ENCODE data around the gene ATP13A4. TPM values are rescaled to one million over a fixed set of nuclear protein-coding genes. Genes with fewer than 3 reads are reported as not detected.

The ATP13A4 gene
- total RNA-seq, 2 donors from 2014 or later: 11.0 to 17.9 TPM

GRCh38 chr3:193498215-193498614, 56.5 kb downstream of the ATP13A4 start:
- TF ChIP-seq CTCF (IDR thresholded peaks at IDR 0.05): no peak
- Histone ChIP-seq H3K4me1 (no peaks in the 10 kb centered on the region), H3K9me3 (no peaks in the 10 kb centered on the region), H3K27me3 (no peaks in the 10 kb centered on the region), H3K36me3 (no peaks in the 10 kb centered on the region), H3K4me3 (no peak overlapping the region), H3K9ac (ENCODE audit: low read depth in 2 of 2, low read length in 2 of 2) (no peak overlapping the region), H3K27ac (no peak overlapping the region)
- DNase-seq: no peak
- intact Hi-C loops (cut with DNase I): no loop called here

GRCh38 chr3:193496658-193497057, 58.0 kb downstream of the ATP13A4 start:
- Histone ChIP-seq H3K9ac (ENCODE audit: low read depth in 2 of 2, low read length in 2 of 2) (no peak overlapping the region), H3K27ac (no peak overlapping the region), H3K36me3 (no peaks in the 10 kb centered on the region), H3K9me3 (no peaks in the 10 kb centered on the region), H3K27me3 (no peaks in the 10 kb centered on the region), H3K4me3 (no peak overlapping the region), H3K4me1 (no peaks in the 10 kb centered on the region)
- DNase-seq: no peak
- intact Hi-C loops (cut with DNase I): no loop called here
- no peak for TF ChIP-seq CTCF (IDR thresholded peaks at IDR 0.05)

GRCh38 chr3:193491026-193491425, 63.7 kb downstream of the ATP13A4 start:
- H3K4me3 ChIP-seq: no peak overlapping the region
- no peak for DNase-seq
- no peaks in the 10 kb centered on the region for H3K27me3 ChIP-seq
- intact Hi-C loops (cut with DNase I): no loop called here
- no peaks in the 10 kb centered on the region for H3K9me3 ChIP-seq
- H3K36me3 ChIP-seq: no peaks in the 10 kb centered on the region
- no peak for TF ChIP-seq CTCF (IDR thresholded peaks at IDR 0.05)
- H3K9ac ChIP-seq (ENCODE audit: low read depth in 2 of 2, low read length in 2 of 2): no peak overlapping the region
- no peaks in the 10 kb centered on the region for H3K4me1 ChIP-seq
- H3K27ac ChIP-seq: no peak overlapping the region

- Histone ChIP-seq H3K36me3 (no peaks in the 10 kb centered on the region), H3K9ac (ENCODE audit: low read depth in 2 of 2, low read length in 2 of 2) (no peak overlapping the region), H3K4me3 (no peak overlapping the region), H3K4me1 (no peaks in the 10 kb centered on the region), H3K27me3 (no peaks in the 10 kb centered on the region), H3K27ac (no peak overlapping the region), H3K9me3 (no peaks in the 10 kb centered on the region)
- no peak for TF ChIP-seq CTCF (IDR thresholded peaks at IDR 0.05)
- intact Hi-C loops (cut with DNase I): no loop called here
- no peak for DNase-seq
These were observed 64.1 kb downstream of the ATP13A4 start for GRCh38 chr3:193490580-193490979.

- Histone ChIP-seq H3K4me1 (no peaks in the 10 kb centered on the region), H3K9me3 (no peaks in the 10 kb centered on the region), H3K27me3 (no peaks in the 10 kb centered on the region), H3K9ac (ENCODE audit: low read depth in 2 of 2, low read length in 2 of 2) (no peak overlapping the region), H3K36me3 (no peaks in the 10 kb centered on the region), H3K27ac (no peak overlapping the region), H3K4me3 (no peak overlapping the region)
- TF ChIP-seq CTCF (IDR thresholded peaks at IDR 0.05): no peak
- intact Hi-C loops (cut with DNase I): no loop called here
- DNase-seq: no peak
These were observed 64.7 kb downstream of the ATP13A4 start for GRCh38 chr3:193489949-193490348.

- no peak overlapping the region for H3K4me3 ChIP-seq
- no peaks in the 10 kb centered on the region for H3K27me3 ChIP-seq
- intact Hi-C loops (cut with DNase I): no loop called here
- no peaks in the 10 kb centered on the region for H3K9me3 ChIP-seq
- no peak for DNase-seq
- no peak for TF ChIP-seq CTCF (IDR thresholded peaks at IDR 0.05)
- no peak overlapping the region for H3K9ac ChIP-seq (ENCODE audit: low read depth in 2 of 2, low read length in 2 of 2)
- no peaks in the 10 kb centered on the region for H3K4me1 ChIP-seq
- H3K36me3 ChIP-seq: no peaks in the 10 kb centered on the region
- no peak overlapping the region for H3K27ac ChIP-seq
These were observed 66.0 kb downstream of the ATP13A4 start for GRCh38 chr3:193488741-193489140.

Data from colonic mucosa (tissue), 4 donors.